ENCODE measurements around the gene KLF2. TPM values are rescaled to one million over a fixed set of nuclear protein-coding genes. Genes with fewer than 3 reads are reported as not detected.

Gene KLF2
- total RNA-seq, 1 experiment from 2014 or later: 5.9 TPM

GRCh38 chr19:16306728-16307402, 17.8 kb upstream of the KLF2 start:
- DNase-seq (ENCODE audit: low spot score): no peak

- DNase-seq (ENCODE audit: low spot score): no peak
Measured at GRCh38 chr19:16308081-16308480, 16.5 kb upstream of the KLF2 start.

GRCh38 chr19:16309643-16310042, 15.0 kb upstream of the KLF2 start:
- no peak for DNase-seq (ENCODE audit: low spot score)

GRCh38 chr19:16315825-16316505, 8.7 kb upstream of the KLF2 start:
- DNase-seq (ENCODE audit: low spot score): no peak

DNA sequence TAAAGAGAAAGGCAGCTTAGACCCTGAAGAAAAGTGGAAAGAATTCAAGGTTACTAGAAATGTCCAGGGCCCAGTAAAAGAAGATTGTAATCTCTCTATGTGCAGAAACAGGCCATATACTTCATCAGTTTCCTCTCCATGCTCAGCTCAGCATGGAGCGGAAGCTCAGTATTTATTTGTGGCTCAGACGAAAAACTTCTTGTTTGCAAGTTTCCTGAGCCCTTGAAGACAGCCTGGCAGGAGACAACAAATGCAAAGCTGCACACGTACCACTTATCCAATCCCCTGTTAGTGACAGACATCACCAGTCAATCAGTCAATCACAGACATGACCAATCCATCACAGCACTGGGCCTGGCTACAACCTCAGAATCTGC, 8.1 kb upstream of the KLF2 start:
- DNase-seq (ENCODE audit: low spot score): no peak

DNA sequence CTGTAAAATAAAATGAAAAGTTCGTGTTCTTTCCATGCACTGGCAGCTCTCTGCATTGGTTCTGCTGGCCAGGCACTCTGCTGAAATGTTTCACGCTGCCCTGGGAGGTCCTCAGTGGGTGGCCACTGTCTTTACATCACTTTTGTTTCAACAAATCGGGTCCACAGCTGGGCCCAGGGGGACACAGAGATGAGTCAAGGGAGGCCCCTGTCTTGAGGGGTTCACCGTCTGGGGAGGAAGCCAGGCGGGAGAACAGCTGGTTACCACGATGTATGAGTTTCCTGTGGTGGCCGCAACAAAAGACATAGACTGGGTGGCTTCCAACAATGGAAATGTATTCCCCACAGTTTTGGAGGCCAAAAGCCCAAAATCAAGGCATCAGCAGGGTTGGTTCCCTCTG, 5.1 kb upstream of the KLF2 start:
- no peak for DNase-seq (ENCODE audit: low spot score)

DNA sequence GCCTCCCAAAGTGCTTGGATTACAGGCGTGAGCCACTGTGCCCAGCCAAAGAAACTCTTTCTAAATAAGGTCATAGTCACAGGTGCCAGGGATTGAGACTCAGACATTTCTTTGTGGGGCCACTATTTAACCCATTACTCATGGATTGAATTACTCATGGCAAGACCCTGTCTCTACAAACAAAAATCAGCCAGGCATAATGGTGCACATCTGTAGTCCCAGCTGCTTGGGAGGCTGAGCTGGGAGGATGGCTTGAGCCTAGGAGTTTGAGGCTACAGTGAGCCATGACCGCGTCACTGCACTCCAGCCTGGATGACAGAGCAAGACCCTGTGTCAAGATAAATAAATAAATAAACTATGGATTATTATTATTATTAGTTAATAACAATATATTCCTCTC, 3.6 kb upstream of the KLF2 start:
- no peak for DNase-seq (ENCODE audit: low spot score)

GRCh38 chr19:16325161-16325527, 518 bp downstream of the KLF2 start:
- no peak for DNase-seq (ENCODE audit: low spot score)

GRCh38 chr19:16325641-16326400, 1.2 kb downstream of the KLF2 start:
- DNase-seq (ENCODE audit: low spot score): no peak

- no peak for DNase-seq (ENCODE audit: low spot score)
Measured at GRCh38 chr19:16326401-16327168, 2.0 kb downstream of the KLF2 start.

- no peak for DNase-seq (ENCODE audit: low spot score)
Measured at GRCh38 chr19:16327169-16327475, 2.5 kb downstream of the KLF2 start.

GRCh38 chr19:16327501-16327900, 2.9 kb downstream of the KLF2 start:
- no peak for DNase-seq (ENCODE audit: low spot score)

DNA sequence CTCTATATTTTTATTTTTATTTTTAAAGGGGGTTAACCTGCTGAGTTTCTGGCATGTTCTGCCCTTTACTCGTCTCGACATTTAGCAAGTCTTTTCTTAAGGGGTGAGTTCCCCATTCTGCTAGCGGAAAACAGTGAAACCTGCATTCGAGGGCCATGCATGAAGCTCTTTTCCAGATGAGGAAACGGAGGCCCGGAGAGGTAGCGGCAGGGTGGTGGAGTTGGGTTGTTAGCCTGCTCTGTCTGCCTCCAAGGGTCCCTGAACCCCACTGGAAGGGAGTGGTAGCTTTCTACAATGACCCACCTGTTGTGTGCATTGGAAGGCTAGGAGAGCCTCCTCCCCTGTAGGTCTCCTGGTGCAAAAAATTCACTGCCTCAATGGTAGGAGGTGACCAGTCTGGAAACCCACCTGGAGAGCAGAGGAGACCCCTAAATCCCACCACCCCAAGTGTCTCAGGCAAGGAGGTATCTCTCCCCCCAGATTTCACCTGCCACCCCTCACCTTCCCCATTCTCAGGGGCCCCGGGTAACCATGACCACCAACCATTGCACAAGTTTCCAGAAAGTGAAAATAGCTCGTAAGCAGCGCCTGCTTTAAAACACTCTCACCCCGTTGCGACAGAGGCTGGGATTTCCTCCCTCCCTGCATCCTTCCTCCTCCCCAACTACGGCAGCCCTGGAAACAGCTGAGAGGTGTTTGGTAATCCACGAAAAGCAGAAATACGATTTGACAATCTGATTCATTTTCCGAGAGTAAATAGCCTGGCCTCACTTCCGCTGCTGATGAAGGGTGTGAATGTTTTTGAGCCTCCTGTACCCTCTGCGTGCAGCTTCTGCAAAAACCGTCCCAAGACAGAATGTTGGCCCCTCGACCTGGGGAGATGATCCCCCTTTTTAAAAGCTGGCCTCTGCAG, 3.5 kb downstream of the KLF2 start:
- DNase-seq (ENCODE audit: low spot score): no peak

- no peak for DNase-seq (ENCODE audit: low spot score)
Measured at GRCh38 chr19:16328824-16329482, 4.3 kb downstream of the KLF2 start.

DNA sequence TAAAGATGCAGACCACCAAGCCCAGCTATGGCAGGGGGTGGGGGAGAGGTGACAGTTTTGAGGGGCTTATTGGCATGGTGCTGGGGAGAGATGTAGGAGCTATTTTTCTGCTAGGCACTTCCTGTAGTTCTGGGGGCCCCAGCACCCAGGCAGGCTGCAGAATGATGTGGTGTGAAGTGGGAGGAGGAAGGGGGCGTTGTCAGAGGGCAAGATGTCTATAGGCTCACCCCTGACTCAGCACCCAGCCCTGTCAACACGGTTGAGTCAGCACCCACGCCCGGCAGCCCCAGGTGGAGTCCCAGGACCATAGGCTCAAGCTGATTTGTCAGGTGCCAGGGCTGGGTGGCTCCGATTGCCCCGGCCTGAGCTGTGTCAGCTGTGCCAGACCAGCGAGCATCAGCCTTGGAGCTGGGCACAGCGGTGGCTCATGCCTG, 5.8 kb downstream of the KLF2 start:
- peak; percentile 57 for DNase-seq (ENCODE audit: low spot score)

DNA sequence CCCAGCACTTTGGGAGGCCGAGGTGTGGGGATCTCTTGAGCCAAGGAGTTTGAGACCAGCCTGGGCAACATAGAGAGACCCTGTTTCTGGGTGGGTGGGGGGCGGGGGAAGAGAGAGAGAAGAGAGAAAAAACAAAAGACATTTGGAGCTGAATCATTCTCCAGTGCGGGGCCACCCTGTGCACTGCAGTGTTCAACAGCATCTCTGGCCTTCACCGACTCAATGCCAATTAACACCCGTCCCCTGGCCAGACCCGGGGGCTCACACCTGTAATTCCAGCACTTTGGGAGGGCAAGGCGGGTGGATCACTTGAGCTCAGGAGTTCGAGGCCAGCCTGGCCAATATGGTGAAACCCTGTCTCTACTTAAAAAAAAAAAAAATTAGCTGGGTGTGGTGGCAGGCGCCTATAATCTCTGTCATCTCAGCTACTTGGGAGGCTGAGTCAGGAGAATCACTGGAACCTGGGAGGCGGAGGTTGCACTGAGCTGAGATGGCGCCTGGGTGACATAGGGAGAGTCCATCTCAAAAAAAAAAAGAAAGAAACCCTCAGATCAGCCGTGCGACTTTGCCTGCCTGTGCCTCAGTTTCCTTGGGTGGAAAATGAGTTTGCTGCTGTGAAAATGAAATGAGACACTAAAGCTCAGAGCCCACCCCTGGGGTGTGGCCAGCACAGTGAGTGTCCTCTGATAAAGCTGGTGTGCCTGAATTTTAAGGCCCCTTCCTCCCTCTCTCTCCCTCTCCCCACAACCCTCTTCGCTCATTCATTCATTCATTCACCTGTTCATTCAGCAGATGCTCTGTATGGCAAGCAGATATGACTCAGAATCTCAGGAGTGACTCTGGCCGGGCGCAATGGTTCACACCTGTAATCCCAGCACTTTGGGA, 6.4 kb downstream of the KLF2 start:
- no peak for DNase-seq (ENCODE audit: low spot score)

GRCh38 chr19:16333001-16333586, 8.5 kb downstream of the KLF2 start:
- DNase-seq (ENCODE audit: low spot score): no peak

GRCh38 chr19:16334411-16334810, 9.8 kb downstream of the KLF2 start:
- DNase-seq (ENCODE audit: low spot score): no peak

GRCh38 chr19:16335226-16335625, 10.6 kb downstream of the KLF2 start:
- no peak for DNase-seq (ENCODE audit: low spot score)

All from HT-29 (cell line).